Activated T-cell treated with anti-CD3 and anti-CD28 coated beads, Interleukin-2, amount 50 U/mL, for 24 hours (primary cell): ENCODE measurements around the gene PPP2R3B.
"Not testable (repeated sequence)": the region's sequence is repeated elsewhere in the genome, so short reads cannot be mapped to it uniquely, and the experiment has no call there.

ENCODE experiments used
- DNase-seq: peaks from one replicate; pipeline ENCODE4 v3.0.0-alpha.2; 2020
- H3K27ac Mint-ChIP-seq: 2 replicates; pipeline ENCODE4 v1.8.0; 2020; ENCODE audit warnings: mild to moderate bottlenecking, mixed read lengths
- H3K27me3 Mint-ChIP-seq: 2 replicates; pipeline ENCODE4 v1.8.0; 2020; ENCODE audit warnings: mixed read lengths
- H3K36me3 Mint-ChIP-seq: 2 replicates; pipeline ENCODE4 v1.8.0; 2020; ENCODE audit warnings: low read depth, mixed read lengths
- H3K4me1 Mint-ChIP-seq: 2 replicates; pipeline ENCODE4 v1.8.0; 2020; ENCODE audit warnings: low read depth, mixed read lengths
- H3K4me3 Mint-ChIP-seq: 2 replicates; pipeline ENCODE4 v1.8.0; 2020; ENCODE audit warnings: mild to moderate bottlenecking, moderate library complexity, mixed read lengths
- H3K9me3 Mint-ChIP-seq: 2 replicates; pipeline ENCODE4 v1.8.0; 2020; ENCODE audit warnings: mixed read lengths

PPP2R3B gene

GRCh38 chrX:310621-311155, 76.0 kb downstream of the PPP2R3B start:
- H3K4me3 Mint-ChIP-seq, result no peak overlapping the region
- no peaks in the 10 kb centered on the region for H3K9me3 Mint-ChIP-seq
- DNase-seq, result no peak
- no peak overlapping the region for H3K27ac Mint-ChIP-seq
- H3K36me3 Mint-ChIP-seq, result peaks cover 77% of the 10 kb centered on the region
- no peaks in the 10 kb centered on the region for H3K4me1 Mint-ChIP-seq
- H3K27me3 Mint-ChIP-seq, result no peaks in the 10 kb centered on the region

GRCh38 chrX:308821-309520, 77.7 kb downstream of the PPP2R3B start:
- no peak overlapping the region for H3K4me3 Mint-ChIP-seq
- H3K9me3 Mint-ChIP-seq, result no peaks in the 10 kb centered on the region
- peaks cover 91% of the 10 kb centered on the region for H3K36me3 Mint-ChIP-seq
- DNase-seq, result no peak
- H3K4me1 Mint-ChIP-seq, result no peaks in the 10 kb centered on the region
- no peaks in the 10 kb centered on the region for H3K27me3 Mint-ChIP-seq
- no peak overlapping the region for H3K27ac Mint-ChIP-seq

- peaks cover 89% of the 10 kb centered on the region for H3K36me3 Mint-ChIP-seq
- H3K9me3 Mint-ChIP-seq, result no peaks in the 10 kb centered on the region
- H3K4me3 Mint-ChIP-seq, result no peak overlapping the region
- H3K4me1 Mint-ChIP-seq, result no peaks in the 10 kb centered on the region
- no peak for DNase-seq
- no peak overlapping the region for H3K27ac Mint-ChIP-seq
- H3K27me3 Mint-ChIP-seq, result no peaks in the 10 kb centered on the region
Observed at GRCh38 chrX:307261-308111, 79.2 kb downstream of the PPP2R3B start.

GRCh38 chrX:306614-307251, 80.0 kb downstream of the PPP2R3B start:
- not testable (repeated sequence) for H3K4me3 Mint-ChIP-seq, DNase-seq, H3K9me3 Mint-ChIP-seq, H3K4me1 Mint-ChIP-seq, H3K27ac Mint-ChIP-seq, H3K27me3 Mint-ChIP-seq
- H3K36me3 Mint-ChIP-seq, result peaks cover 90% of the 10 kb centered on the region

- H3K4me1 Mint-ChIP-seq, H3K4me3 Mint-ChIP-seq, H3K27me3 Mint-ChIP-seq, H3K27ac Mint-ChIP-seq, DNase-seq, H3K9me3 Mint-ChIP-seq: not testable (repeated sequence)
- peaks cover 92% of the 10 kb centered on the region for H3K36me3 Mint-ChIP-seq
Observed at GRCh38 chrX:305781-306613, 80.7 kb downstream of the PPP2R3B start.

GRCh38 chrX:302975-303374, 83.7 kb downstream of the PPP2R3B start:
- peaks cover 87% of the 10 kb centered on the region for H3K36me3 Mint-ChIP-seq
- no peaks in the 10 kb centered on the region for H3K9me3 Mint-ChIP-seq
- H3K4me3 Mint-ChIP-seq, result no peak overlapping the region
- DNase-seq, result no peak
- no peak overlapping the region for H3K27ac Mint-ChIP-seq
- H3K27me3 Mint-ChIP-seq, result no peaks in the 10 kb centered on the region
- H3K4me1 Mint-ChIP-seq, result no peaks in the 10 kb centered on the region

GRCh38 chrX:300334-300733, 86.4 kb downstream of the PPP2R3B start:
- H3K27ac Mint-ChIP-seq, result no peak overlapping the region
- H3K27me3 Mint-ChIP-seq, result no peaks in the 10 kb centered on the region
- DNase-seq, result no peak
- H3K4me1 Mint-ChIP-seq, result no peaks in the 10 kb centered on the region
- no peaks in the 10 kb centered on the region for H3K9me3 Mint-ChIP-seq
- no peak overlapping the region for H3K4me3 Mint-ChIP-seq
- H3K36me3 Mint-ChIP-seq, result peaks cover 76% of the 10 kb centered on the region

- no peak overlapping the region for H3K27ac Mint-ChIP-seq
- no peaks in the 10 kb centered on the region for H3K4me1 Mint-ChIP-seq
- H3K4me3 Mint-ChIP-seq, result no peak overlapping the region
- no peaks in the 10 kb centered on the region for H3K27me3 Mint-ChIP-seq
- no peaks in the 10 kb centered on the region for H3K9me3 Mint-ChIP-seq
- H3K36me3 Mint-ChIP-seq, result peaks cover 72% of the 10 kb centered on the region
- DNase-seq, result no peak
Observed at GRCh38 chrX:298993-299392, 87.7 kb downstream of the PPP2R3B start.

GRCh38 chrX:295136-295535, 91.6 kb downstream of the PPP2R3B start:
- H3K4me3 Mint-ChIP-seq, result no peak overlapping the region
- peaks cover 73% of the 10 kb centered on the region for H3K36me3 Mint-ChIP-seq
- H3K27ac Mint-ChIP-seq, result no peak overlapping the region
- no peak for DNase-seq
- no peaks in the 10 kb centered on the region for H3K9me3 Mint-ChIP-seq
- H3K4me1 Mint-ChIP-seq, result no peaks in the 10 kb centered on the region
- no peaks in the 10 kb centered on the region for H3K27me3 Mint-ChIP-seq

- no peak overlapping the region for H3K4me3 Mint-ChIP-seq
- DNase-seq, result no peak
- H3K36me3 Mint-ChIP-seq, result peaks cover 76% of the 10 kb centered on the region
- no peaks in the 10 kb centered on the region for H3K9me3 Mint-ChIP-seq
- no peak overlapping the region for H3K27ac Mint-ChIP-seq
- no peaks in the 10 kb centered on the region for H3K27me3 Mint-ChIP-seq
- no peaks in the 10 kb centered on the region for H3K4me1 Mint-ChIP-seq
Observed at GRCh38 chrX:292900-293897, 93.5 kb downstream of the PPP2R3B start.

- no peak for DNase-seq
- Mint-ChIP-seq H3K36me3 (peaks cover 83% of the 10 kb centered on the region), H3K4me1 (peaks cover 4% of the 10 kb centered on the region), H3K27me3 (no peaks in the 10 kb centered on the region), H3K27ac (no peak overlapping the region), H3K4me3 (no peak overlapping the region), H3K9me3 (no peaks in the 10 kb centered on the region)
Observed at GRCh38 chrX:291411-291901, 95.3 kb downstream of the PPP2R3B start.

GRCh38 chrX:290476-291166, 96.1 kb downstream of the PPP2R3B start:
- H3K4me3 Mint-ChIP-seq, result no peak overlapping the region

More at GRCh38 chrX:290476-291166, 96.1 kb downstream of the PPP2R3B start:
- no peaks in the 10 kb centered on the region for H3K27me3 Mint-ChIP-seq
- no peak overlapping the region for H3K27ac Mint-ChIP-seq
- peaks cover 6% of the 10 kb centered on the region for H3K4me1 Mint-ChIP-seq
- H3K9me3 Mint-ChIP-seq, result no peaks in the 10 kb centered on the region
- no peak for DNase-seq
- H3K36me3 Mint-ChIP-seq, result peaks cover 83% of the 10 kb centered on the region
